ENCODE results near the gene SLC25A10. TPM values are rescaled to one million over a fixed set of nuclear protein-coding genes. Genes with fewer than 3 reads are reported as not detected.

SLC25A10 gene
- total RNA-seq, 2 experiments from 2014 or later, result 18.5 to 22.1 TPM

DNA sequence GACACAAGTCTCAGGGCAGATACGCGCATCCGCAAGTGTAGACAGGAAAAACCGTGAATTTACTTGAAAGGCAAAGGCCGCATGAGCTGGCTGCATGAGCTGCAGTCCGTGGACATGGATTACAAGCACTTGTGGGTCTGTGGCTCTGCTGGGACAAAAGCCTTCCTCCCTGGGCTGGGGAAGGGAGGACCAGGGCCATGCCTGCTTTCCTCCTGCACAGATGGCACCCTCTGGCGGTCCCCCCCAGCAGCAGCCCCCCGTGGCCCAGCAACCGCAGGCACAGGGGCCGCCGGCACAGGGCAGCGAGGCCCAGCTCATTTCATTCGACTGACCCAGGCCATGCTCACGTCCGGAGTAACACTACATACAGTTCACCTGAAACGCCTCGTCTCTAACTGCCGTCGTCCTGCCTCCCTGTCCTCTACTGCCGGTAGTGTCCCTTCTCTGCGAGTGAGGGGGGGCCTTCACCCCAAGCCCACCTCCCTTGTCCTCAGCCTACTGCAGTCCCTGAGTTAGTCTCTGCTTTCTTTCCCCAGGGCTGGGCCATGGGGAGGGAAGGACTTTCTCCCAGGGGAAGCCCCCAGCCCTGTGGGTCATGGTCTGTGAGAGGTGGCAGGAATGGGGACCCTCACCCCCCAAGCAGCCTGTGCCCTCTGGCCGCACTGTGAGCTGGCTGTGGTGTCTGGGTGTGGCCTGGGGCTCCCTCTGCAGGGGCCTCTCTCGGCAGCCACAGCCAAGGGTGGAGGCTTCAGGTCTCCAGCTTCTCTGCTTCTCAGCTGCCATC is 10.6 kb upstream of the SLC25A10 start:
- peak overlapping the region; percentile 94 for H3K27ac Mint-ChIP-seq
- peaks cover 36% of the 10 kb centered on the region for H3K4me1 Mint-ChIP-seq
- no peaks in the 10 kb centered on the region for H3K9me3 Mint-ChIP-seq
- peak; percentile 39 for DNase-seq
- no peaks in the 10 kb centered on the region for H3K27me3 Mint-ChIP-seq
- peak overlapping the region; percentile 95 for H3K4me3 Mint-ChIP-seq
- ChIA-PET CTCF (interaction anchor here (0.8 to 4.4 kb wide), 4 partner anchors 8 to 36 kb away, joined by 3 to 42 read pairs (median 10); partner anchors contain the start of genes ARL16 and HGS), POLR2A (interaction anchor here (1.2 to 5.3 kb wide), 20 partner anchors 8 to 329 kb away, joined by 3 to 111 read pairs (median 9); partner anchors contain the start of genes ACTG1, ALYREF, ANAPC11 and ARHGDIA)
- peaks cover 72% of the 10 kb centered on the region for H3K36me3 Mint-ChIP-seq (ENCODE audit: low read depth)

GRCh38 chr17:81702934-81703746 is 8.9 kb upstream of the SLC25A10 start, which contains the start of gene MRPL12:
Gene MRPL12, plus strand, starts transcription at chr17:81703367. Its CDS starts 135 bp downstream, at chr17:81703502.
- DNase-seq, result peak; percentile 91
- Mint-ChIP-seq H3K36me3 (ENCODE audit: low read depth) (peaks cover 61% of the 10 kb centered on the region), H3K4me3 (peak within 1 kb of the TSS; percentile 95), H3K27ac (peak within 1 kb of the TSS; percentile 94), H3K9me3 (no peaks in the 10 kb centered on the region), H3K27me3 (no peaks in the 10 kb centered on the region), H3K4me1 (peaks cover 36% of the 10 kb centered on the region)
- ChIA-PET CTCF (interaction anchor here (0.7 to 4.4 kb wide), 5 partner anchors 8 to 157 kb away, joined by 3 to 42 read pairs (median 4); partner anchors contain the start of genes ARL16 and HGS), POLR2A (interaction anchor here (0.8 to 5.3 kb wide), 41 partner anchors 8 to 595 kb away, joined by 3 to 111 read pairs (median 5); partner anchors contain the start of genes ACTG1, ALYREF, ANAPC11 and ARHGDIA)

- no peak for DNase-seq
- Mint-ChIP-seq H3K27me3 (no peaks in the 10 kb centered on the region), H3K36me3 (ENCODE audit: low read depth) (peaks cover 56% of the 10 kb centered on the region), H3K4me1 (peaks cover 36% of the 10 kb centered on the region), H3K27ac (peak overlapping the region; percentile 75), H3K4me3 (peak overlapping the region; percentile 76), H3K9me3 (no peaks in the 10 kb centered on the region)
- CTCF ChIA-PET, result interaction anchor here (1.2 to 4.4 kb wide), 3 partner anchors 20 to 39 kb away, joined by 3 to 42 read pairs (median 18); partner anchors contain the start of genes ARL16 and HGS
- POLR2A ChIA-PET, result interaction anchor here (0.8 to 5.3 kb wide), 30 partner anchors 7 to 594 kb away, joined by 3 to 111 read pairs (median 8); partner anchors contain the start of genes ACTG1, ALYREF, ANAPC11 and ARHGDIA
Observed at GRCh38 chr17:81703747-81704654, 8.1 kb upstream of the SLC25A10 start.

GRCh38 chr17:81705518-81706231 is 6.4 kb upstream of the SLC25A10 start:
- DNase-seq, result no peak

DNA sequence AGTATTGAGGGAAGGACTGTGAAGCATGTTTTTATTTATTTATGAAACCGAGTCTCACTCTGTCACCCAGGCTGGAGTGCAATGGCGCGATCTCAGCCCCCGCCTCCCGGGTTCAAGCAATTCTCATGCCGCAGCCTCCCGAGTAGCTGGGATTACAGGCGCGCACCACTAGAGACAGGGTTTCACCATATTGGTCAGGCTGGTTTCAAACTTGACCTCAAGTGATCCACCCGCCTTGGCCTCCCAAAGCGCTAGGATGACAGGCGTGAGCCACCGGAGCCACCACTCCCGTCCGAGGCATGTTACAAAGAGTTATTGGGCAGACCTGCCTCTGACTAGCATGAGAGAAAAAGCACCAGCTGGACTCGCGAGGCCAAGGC is 5.9 kb upstream of the SLC25A10 start:
- Mint-ChIP-seq H3K4me3 (no peak overlapping the region), H3K27me3 (no peaks in the 10 kb centered on the region), H3K4me1 (peaks cover 41% of the 10 kb centered on the region), H3K27ac (no peak overlapping the region), H3K36me3 (ENCODE audit: low read depth) (peaks cover 48% of the 10 kb centered on the region), H3K9me3 (no peaks in the 10 kb centered on the region)
- no peak for DNase-seq
- ChIA-PET CTCF (no interaction called here), POLR2A (interaction anchor here (0.9 to 1.4 kb wide), 2 partner anchors 16 to 23 kb away, joined by 3 to 8 read pairs; partner anchors contain the start of genes ARL16 and HGS)

More at GRCh38 chr17:81705518-81706231, 6.4 kb upstream of the SLC25A10 start:
- no peaks in the 10 kb centered on the region for H3K9me3 Mint-ChIP-seq
- peak overlapping the region; percentile 0 for H3K27ac Mint-ChIP-seq
- no peaks in the 10 kb centered on the region for H3K27me3 Mint-ChIP-seq
- POLR2A ChIA-PET, result interaction anchor here (1.6 to 5.3 kb wide), 2 partner anchors 16 to 22 kb away, joined by 7 to 111 read pairs; partner anchors contain the start of genes ARL16 and HGS
- H3K4me3 Mint-ChIP-seq, result no peak overlapping the region
- peaks cover 53% of the 10 kb centered on the region for H3K36me3 Mint-ChIP-seq (ENCODE audit: low read depth)
- CTCF ChIA-PET, result no interaction called here
- peaks cover 41% of the 10 kb centered on the region for H3K4me1 Mint-ChIP-seq

- H3K4me3 Mint-ChIP-seq, result no peak overlapping the region
- no peaks in the 10 kb centered on the region for H3K27me3 Mint-ChIP-seq
- no peaks in the 10 kb centered on the region for H3K9me3 Mint-ChIP-seq
- H3K4me1 Mint-ChIP-seq, result peaks cover 38% of the 10 kb centered on the region
- H3K36me3 Mint-ChIP-seq (ENCODE audit: low read depth), result peaks cover 42% of the 10 kb centered on the region
- CTCF ChIA-PET, result no interaction called here
- H3K27ac Mint-ChIP-seq, result no peak overlapping the region
- DNase-seq, result no peak
- POLR2A ChIA-PET, result interaction anchor here (0.9 to 1.4 kb wide), 4 partner anchors 12 to 24 kb away, joined by 3 to 8 read pairs (median 3); partner anchors contain the start of genes ARL16 and HGS
Observed at GRCh38 chr17:81706757-81707624, 5.1 kb upstream of the SLC25A10 start.

- Mint-ChIP-seq H3K9me3 (no peaks in the 10 kb centered on the region), H3K27me3 (no peaks in the 10 kb centered on the region), H3K27ac (no peak overlapping the region), H3K4me3 (no peak overlapping the region), H3K36me3 (ENCODE audit: low read depth) (peaks cover 32% of the 10 kb centered on the region), H3K4me1 (peaks cover 38% of the 10 kb centered on the region)
- ChIA-PET POLR2A (interaction anchor here (1.0 to 1.3 kb wide), 2 partner anchors 13 to 23 kb away, joined by 3 read pairs; no protein-coding TSS in a partner anchor), CTCF (no interaction called here)
- DNase-seq, result no peak
Observed at GRCh38 chr17:81707725-81708646, 4.1 kb upstream of the SLC25A10 start.

GRCh38 chr17:81708739-81709185 is 3.3 kb upstream of the SLC25A10 start:
- Mint-ChIP-seq H3K27ac (no peak overlapping the region), H3K27me3 (no peaks in the 10 kb centered on the region), H3K9me3 (no peaks in the 10 kb centered on the region), H3K4me3 (no peak overlapping the region), H3K36me3 (ENCODE audit: low read depth) (peaks cover 29% of the 10 kb centered on the region), H3K4me1 (peaks cover 42% of the 10 kb centered on the region)
- no peak for DNase-seq
- POLR2A ChIA-PET, result no interaction called here
- CTCF ChIA-PET, result no interaction called here

DNA sequence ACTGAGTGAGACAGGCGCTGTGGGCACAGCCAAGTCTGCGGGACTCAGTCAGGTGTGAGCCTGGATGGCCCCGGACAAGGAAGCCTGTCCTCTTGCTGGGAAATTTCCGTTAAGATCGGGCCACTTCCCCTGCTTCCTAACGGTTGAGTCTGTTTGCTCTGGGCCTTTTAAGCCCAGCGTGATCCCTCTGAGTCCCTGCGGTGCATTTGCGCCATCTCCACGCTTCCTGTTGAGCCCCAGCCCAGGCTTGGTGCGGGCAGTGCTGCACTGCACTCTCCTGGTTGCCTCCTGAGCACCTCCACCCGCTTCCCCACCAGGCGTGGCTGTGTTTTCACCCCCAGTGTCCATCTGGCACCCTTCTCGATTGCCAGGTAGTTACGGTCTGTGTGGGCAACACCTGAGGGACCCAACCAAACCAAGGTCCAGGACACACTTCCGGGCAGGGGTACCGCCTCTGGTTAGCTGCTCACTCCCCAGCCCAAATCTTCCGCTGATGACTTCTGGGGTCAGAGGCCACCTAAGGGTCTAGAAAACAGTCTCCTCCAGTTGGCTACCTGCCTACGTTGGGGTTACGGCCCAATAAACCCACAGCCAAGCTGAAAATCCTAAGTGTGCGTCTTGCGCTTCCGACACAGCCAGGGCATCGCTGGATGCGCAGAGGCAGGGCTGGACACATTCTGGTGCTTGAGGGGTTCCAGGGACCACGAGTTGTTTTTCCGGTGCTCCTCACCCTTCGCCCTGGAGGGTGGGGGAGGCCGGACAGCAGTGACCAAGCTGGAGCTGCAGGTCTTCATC is 1.4 kb upstream of the SLC25A10 start:
- ChIA-PET POLR2A (interaction anchor here (0.6 to 2.6 kb wide), 6 partner anchors 8 to 456 kb away, joined by 3 to 19 read pairs (median 4); partner anchors contain the start of genes ARL16, HGS, MCRIP1 and MRPL12), CTCF (interaction anchor here (1.1 to 1.4 kb wide), 3 partner anchors 8 to 426 kb away, joined by 3 to 5 read pairs (median 4); no protein-coding TSS in a partner anchor)
- H3K36me3 Mint-ChIP-seq (ENCODE audit: low read depth), result peaks cover 15% of the 10 kb centered on the region
- peak overlapping the region; percentile 64 for H3K27ac Mint-ChIP-seq
- H3K4me1 Mint-ChIP-seq, result peaks cover 32% of the 10 kb centered on the region
- peak overlapping the region; percentile 66 for H3K4me3 Mint-ChIP-seq
- H3K27me3 Mint-ChIP-seq, result no peaks in the 10 kb centered on the region
- H3K9me3 Mint-ChIP-seq, result no peaks in the 10 kb centered on the region
- DNase-seq, result peak; percentile 35

Data from activated CD4-positive, alpha-beta memory T cell treated with anti-CD3 and anti-CD28 coated beads, Interleukin-2, amount 10 ng/mL, durations not matched to agents 7 days and 5 days (primary cell).